GM12892 (cell line): ENCODE measurements around the gene ZKSCAN4.

Experiments
- POLR2A ChIP-seq: IDR thresholded peaks from 2 replicates; pipeline ENCODE4 v1.6.1; 2011; ENCODE audit warnings: low read depth, low read length, control low read depth
- TAF1 ChIP-seq: IDR thresholded peaks from 2 replicates; pipeline ENCODE4 v1.6.1; 2011; ENCODE audit warnings: low read depth, mild to moderate bottlenecking, control low read depth, low read length, borderline replicate concordance

GRCh38 chr6:28207510-28208110, 44.5 kb downstream of the ZKSCAN4 start:
- no peak for TF ChIP-seq TAF1
- TF ChIP-seq POLR2A, result no peak
